Omental fat pad (tissue), 4 donors: ENCODE data around the gene TTLL11. TPM values are rescaled to one million over a fixed set of nuclear protein-coding genes. Genes with fewer than 3 reads are reported as not detected.

Source experiments
- ATAC-seq: fragments of 150-250 bp; one replicate; pipeline ENCODE4 v1.9.1; 2016; ENCODE audit warnings: mild to moderate bottlenecking, moderate library complexity; ENCODE audit not compliant: low FRiP score
- DNase-seq: peaks from one replicate; pipeline ENCODE4 v3.0.0-alpha.2; 2019; ENCODE audit warnings: low spot score
- CTCF ChIP-seq, 3 donors: fragments of 450-650 bp; IDR thresholded peaks; one replicate each; pipeline ENCODE4 v1.5.1; 2016 to 2017; ENCODE audit warnings: antibody characterized with exemption in 3 of 3, mild to moderate bottlenecking in 3 of 3, moderate library complexity in 2 of 3
- total RNA-seq, 4 donors: library from RNA; depleted of rRNA; stranded (reverse); fragments of >200 nt; gene quantifications; one replicate each; pipeline ENCODE4 v1.1.0, GENCODE V29; 2016

TTLL11 gene
- total RNA-seq, 4 donors from 2014 or later = 7.0 to 16.0 (median 10.2) TPM

- ATAC-seq (no peak), DNase-seq (no peak)
- no peak for TF ChIP-seq CTCF (IDR thresholded peaks at IDR 0.05)
These were observed 36.6 kb downstream of the TTLL11 start for GRCh38 chr9:122056484-122056883.

GRCh38 chr9:122055701-122056100 is 37.4 kb downstream of the TTLL11 start:
- ATAC-seq = no peak
- DNase-seq = no peak
- TF ChIP-seq CTCF (IDR thresholded peaks at IDR 0.05) = no peak

GRCh38 chr9:122053567-122054350 is 39.3 kb downstream of the TTLL11 start:
- DNase-seq = no peak
- ATAC-seq = peak; percentile 27
- TF ChIP-seq CTCF (IDR thresholded peaks at IDR 0.05) = no peak

GRCh38 chr9:122053064-122053463 is 40.0 kb downstream of the TTLL11 start:
- TF ChIP-seq CTCF (IDR thresholded peaks at IDR 0.05) = no peak
- ATAC-seq = peak; percentile 12
- DNase-seq = no peak

GRCh38 chr9:122051351-122052321 is 41.5 kb downstream of the TTLL11 start:
- no peak for DNase-seq
- ATAC-seq = no peak
- no peak for TF ChIP-seq CTCF (IDR thresholded peaks at IDR 0.05)

- ATAC-seq (no peak), DNase-seq (no peak)
- TF ChIP-seq CTCF (IDR thresholded peaks at IDR 0.05) = no peak
These were observed 42.9 kb downstream of the TTLL11 start for GRCh38 chr9:122050167-122050566.
